SW480 (cell line): Measurements from ENCODE around the gene ABCC9.
"Not testable (repeated sequence)": the region's sequence is repeated elsewhere in the genome, so short reads cannot be mapped to it uniquely, and the experiment has no call there.

ENCODE experiments used
- DNase-seq: peaks from one replicate; pipeline ENCODE4 v3.0.0-alpha.2; 2016; ENCODE audit warnings: low spot score

Gene ABCC9

DNA sequence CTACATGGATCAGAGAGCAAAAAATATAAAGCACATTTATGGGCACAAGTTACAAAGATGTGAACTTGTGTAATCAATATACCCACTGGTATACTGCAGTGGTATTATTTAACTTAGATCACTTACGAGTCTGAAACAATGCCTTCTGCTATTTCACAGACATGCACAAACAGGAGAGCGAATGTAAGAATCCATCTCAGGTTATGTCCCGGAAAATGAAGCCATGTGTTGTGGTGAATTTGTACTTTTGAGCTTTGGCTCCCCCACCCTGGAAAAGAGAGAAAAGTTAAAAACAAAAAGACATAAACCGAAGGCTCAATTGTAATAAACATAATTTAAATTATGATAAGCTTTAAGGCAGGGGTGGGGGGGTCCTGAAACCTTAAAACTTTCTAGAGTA, 7.6 kb downstream of the ABCC9 start:
- DNase-seq = no peak

DNA sequence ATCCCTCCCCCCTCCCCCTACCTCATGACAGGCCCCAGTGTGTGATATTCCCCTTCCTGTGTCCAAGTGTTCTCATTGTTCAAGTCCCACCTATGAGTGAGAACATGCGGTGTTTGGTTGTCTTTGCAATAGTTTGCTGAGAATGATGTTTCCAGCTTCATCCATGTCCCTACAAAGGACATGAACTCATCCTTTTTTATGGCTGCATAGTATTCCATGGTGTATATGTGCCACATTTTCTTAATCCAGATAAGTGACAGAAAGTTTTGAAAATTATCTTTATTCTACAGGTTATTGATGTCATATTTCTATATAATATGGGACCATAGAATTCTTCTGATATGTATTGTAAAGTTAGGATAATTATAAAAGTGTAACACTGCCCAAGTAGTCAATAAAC, 11.3 kb downstream of the ABCC9 start:
- not testable (repeated sequence) for DNase-seq

GRCh38 chr12:21925296-21925913, 15.8 kb downstream of the ABCC9 start:
- no peak for DNase-seq

DNA sequence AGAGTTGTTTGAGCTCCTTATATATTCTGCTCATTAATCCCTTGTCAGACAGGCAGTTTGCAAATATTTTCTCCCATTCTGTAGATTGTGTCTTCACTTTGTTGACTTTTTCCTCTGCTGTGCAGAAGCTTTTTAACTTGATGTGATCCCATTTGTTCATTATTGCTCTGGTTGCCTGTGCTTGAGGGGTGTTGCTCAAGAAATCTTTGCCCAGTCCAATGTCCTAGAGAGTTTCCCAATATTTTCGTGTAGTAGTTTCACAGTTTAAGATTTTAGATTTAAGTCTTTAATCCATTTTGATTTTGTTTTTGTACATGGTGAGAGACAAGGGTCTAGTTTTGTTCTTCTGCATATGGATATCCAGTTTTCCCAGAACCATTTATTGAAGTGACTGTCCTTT, 19.8 kb downstream of the ABCC9 start:
- DNase-seq = no peak

DNA sequence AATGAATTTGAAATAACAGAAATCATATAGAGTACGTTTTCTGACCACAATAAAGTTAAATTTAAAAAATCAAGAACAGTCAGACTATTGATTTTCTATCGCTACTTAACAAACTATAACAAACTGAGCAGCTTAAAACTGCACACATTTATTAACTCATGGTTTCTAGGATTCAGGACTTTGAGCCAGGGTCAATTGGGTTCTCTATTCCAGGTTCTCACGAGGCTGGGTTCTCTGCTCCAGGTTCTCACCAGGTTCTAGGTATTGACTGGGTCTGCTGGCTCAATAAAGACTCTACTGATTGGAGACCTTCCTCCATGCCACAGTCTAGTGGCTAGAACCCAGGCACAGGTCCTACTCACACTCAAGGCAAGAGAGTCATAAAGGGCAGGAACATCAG, 22.8 kb downstream of the ABCC9 start:
- DNase-seq = no peak

- no peak for DNase-seq
Measured at GRCh38 chr12:21913823-21914222, 27.4 kb downstream of the ABCC9 start.

DNA sequence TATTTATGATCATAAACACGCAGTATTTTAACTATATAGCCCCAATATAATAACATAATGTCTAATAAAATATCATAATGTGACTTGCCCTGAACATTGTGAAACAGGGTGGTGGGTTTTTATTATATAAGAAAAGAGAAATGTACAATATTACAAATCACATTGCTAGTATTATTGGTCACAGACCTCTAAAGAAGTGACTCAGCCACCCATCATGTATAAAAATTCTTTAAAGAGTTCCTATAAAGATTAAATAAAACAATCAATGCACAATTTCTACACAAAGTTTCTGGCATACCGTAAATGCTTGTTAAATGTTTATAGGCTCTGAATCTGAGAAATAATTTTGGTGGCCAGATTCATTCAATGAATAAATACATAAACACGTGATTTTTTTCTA, 28.9 kb downstream of the ABCC9 start:
- no peak for DNase-seq

DNA sequence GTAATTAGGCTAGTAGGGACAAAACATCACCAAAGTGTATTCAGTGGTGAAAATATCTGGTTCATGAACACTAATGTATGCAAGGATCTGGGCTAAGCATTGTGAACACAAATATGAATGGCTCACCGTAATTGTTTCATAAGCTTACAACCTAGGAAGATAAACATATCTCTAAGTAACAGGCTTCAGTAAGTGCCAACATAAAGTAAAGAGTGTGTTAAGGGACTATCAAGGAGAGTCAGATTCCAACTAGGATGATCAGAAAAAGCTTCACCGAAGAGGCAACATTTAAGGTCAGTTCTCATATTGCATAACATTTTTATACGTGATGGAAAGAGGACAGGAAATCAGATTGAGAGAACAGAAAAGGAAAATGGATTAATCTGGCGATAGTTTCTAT, 29.4 kb downstream of the ABCC9 start:
- DNase-seq = no peak

- DNase-seq = no peak
Measured at GRCh38 chr12:21910657-21911056, 30.6 kb downstream of the ABCC9 start.

GRCh38 chr12:21907948-21908837, 33.0 kb downstream of the ABCC9 start:
- no peak for DNase-seq

DNA sequence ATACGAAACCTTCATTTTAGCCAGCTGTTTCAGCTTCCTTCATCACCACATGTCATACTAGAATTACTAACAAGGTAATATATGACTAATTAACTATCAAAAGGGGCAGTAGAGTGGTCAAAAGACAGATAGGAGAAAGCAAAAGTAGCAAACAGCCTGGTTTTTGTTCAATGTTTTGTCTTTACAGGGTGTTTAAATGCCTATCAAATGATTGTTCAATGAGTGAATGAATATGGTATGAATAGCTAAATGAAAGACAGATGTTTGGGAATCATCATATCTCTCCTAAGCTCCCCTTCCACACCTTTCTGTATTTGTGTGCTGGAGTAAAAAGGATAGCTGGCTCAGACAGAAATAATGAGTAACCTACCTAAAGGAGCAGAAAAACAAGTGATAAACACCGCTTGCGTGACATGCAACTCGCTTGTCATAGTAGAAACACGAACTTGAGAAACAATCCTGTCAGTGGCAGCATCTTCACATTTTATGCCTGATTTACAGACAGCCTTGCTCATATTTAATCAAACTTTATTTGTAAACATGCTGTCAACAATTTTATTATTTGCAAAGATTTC, 34.2 kb downstream of the ABCC9 start:
- no peak for DNase-seq

- DNase-seq = not testable (repeated sequence)
Measured at GRCh38 chr12:21899532-21899931, 41.7 kb downstream of the ABCC9 start.

DNA sequence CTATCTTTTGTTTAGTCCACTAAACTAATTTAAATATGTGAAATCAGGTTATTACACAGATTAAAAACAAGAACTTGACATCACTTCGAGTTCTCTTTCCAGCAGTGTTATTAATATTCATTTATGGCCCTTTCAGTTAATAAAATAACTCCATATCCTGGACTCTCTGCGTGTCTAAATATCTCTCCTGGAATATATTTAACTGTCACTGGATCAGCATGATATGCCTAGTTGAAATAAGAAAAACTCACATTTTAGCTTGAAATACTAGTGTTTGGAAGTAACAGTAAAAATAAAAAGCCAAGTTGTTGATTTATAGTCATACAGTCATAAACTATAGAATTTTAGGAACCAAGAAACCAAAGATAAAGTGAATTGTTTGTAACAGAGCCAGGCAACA, 45.6 kb downstream of the ABCC9 start:
- no peak for DNase-seq

DNA sequence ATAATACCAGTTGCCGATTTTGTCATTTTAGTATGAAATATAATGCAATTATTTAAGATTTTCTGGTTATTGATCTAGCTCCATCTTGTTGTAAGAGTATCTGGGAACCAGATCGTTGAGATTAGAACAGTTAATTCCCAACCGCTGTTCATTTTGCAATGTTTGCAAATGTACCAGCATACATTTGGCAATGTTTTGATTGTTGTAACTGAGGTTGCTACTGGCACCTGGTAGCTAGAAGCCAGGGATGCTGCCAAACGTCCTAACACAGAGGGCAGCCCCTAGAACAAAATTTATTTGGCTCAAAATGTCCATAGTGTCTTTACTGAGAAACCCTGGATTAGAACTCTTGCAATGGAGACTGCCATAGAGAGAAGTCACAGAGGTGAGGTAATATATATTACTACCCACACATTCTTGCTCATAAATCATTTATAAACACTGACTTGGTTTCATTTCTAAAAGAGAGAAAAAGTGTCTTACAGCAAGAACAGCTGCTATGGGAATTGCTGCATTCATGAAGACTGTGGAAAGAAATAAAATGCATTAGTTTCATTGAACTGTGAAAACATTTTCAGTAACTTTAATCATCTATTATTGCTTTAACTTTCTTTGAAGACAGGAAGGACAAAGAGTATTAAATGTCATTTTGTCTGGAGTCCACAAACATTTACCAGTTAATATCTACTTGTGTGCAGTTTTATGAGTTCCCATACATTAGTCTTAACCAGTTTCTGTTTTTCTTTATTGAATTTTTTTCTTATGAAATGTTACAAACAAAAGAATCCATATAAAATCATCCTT, 46.2 kb downstream of the ABCC9 start:
- DNase-seq = no peak

DNA sequence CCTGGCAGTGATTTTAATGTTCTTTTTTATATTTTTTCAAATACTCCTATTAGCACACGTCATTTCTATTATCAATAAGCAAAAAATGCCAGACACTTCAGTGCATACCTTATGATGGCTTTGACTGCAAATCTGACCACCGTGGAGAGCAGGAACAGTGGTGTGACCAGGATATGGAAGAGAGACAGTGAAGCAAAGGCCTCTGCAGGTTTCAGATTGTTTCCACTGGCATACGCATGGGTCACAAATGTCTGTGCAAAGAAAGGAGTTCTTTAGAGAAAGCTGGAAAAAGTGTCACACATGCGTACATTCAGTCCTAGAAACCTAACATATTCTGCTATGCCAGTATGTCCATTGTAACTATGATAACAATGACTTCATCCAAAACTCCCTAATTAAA, 47.3 kb downstream of the ABCC9 start:
- DNase-seq = no peak

DNA sequence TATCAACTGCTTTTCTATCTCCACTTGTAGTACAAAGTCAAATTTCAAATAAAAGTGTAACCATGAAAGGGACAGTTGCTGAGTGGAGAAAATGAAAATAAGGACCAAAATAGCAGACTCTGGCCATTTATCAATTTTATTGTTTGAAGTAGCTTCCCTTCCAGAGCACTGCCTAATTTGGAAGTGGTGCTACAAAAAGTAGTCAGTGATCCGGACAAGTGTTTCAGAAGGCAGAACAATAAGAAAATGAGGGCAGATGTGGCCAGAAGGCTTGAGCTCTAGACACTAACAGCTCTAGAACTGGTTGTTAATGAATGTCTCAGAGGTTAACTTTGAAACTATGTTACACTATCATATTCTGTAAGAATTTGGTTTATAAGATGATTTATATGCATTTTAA, 48.9 kb downstream of the ABCC9 start:
- no peak for DNase-seq

- no peak for DNase-seq
Measured at GRCh38 chr12:21891751-21892217, 49.4 kb downstream of the ABCC9 start.

DNA sequence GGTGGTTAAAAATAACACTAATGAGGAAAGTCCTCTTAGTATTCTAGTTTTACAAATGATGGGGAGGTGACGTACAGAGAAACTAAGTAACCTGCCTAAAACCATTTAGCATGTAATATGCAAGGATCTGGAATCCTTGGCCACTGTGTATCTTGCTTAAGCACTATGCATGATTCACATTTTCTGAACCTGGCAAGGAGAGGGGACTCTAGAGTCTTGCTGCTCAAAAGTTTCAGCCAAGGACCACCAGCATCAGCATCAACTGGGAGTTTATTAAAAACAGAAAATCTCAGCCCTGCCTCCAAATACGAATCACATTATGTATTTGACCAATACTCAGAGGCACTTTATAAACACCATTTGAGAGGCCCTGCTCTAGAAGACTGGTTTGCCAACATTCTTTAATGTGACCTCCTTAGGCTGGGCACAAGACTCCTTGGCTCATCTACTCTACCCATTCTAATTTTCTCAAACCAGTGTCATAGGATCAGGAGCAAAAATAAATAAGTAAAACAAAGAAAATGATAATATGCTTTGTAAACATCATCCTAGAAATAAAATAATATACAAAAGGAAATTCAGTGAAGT, 52.9 kb downstream of the ABCC9 start:
- no peak for DNase-seq

- DNase-seq = no peak
Measured at GRCh38 chr12:21884936-21885335, 56.3 kb downstream of the ABCC9 start.

DNA sequence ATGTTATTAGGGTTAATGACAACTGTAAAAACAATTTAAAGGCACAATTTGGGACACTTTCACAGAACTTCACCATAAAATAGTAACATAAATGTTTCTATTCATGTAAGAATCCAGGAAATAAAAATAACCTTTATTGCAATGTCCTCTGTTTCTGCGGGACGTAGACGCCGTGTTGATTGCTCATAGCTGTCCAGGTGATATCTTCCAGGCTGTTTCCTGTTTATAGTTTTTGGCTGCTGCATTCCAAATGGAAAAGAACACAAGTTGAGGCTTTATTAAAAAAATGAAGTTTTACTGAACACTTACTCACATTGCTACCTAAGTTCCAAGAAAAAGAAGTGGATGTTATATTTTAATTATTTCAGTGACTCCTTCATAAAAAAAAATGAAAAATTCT, 58.6 kb downstream of the ABCC9 start:
- no peak for DNase-seq

GRCh38 chr12:21881965-21882364, 59.3 kb downstream of the ABCC9 start:
- no peak for DNase-seq

GRCh38 chr12:21879312-21879711, 61.9 kb downstream of the ABCC9 start:
- DNase-seq = no peak
